Lung (tissue), 12 donors: ENCODE measurements around the gene LRCH1. TPM values are rescaled to one million over a fixed set of nuclear protein-coding genes. Genes with fewer than 3 reads are reported as not detected.
A peak's percentile ranks its signal among the peaks of the same experiment; 100 is the strongest.

Experiments used
- ATAC-seq: fragments of 200-7000 bp; cut with Tn5 transposase; one replicate; pipeline ENCODE4 v1.9.1; 2020; ENCODE audit warnings: moderate number of reproducible peaks; ENCODE audit not compliant: insufficient read depth, low FRiP score
- DNase-seq, 3 donors: peaks; one replicate each; pipeline ENCODE4 v3.0.0-alpha.2; 2013 to 2017
- H3K27ac ChIP-seq, 2 donors: one replicate each; pipeline ENCODE4 v1.5.1; 2013; ENCODE audit warnings: mild to moderate bottlenecking in 2 of 2, moderate library complexity in 2 of 2, control low read depth in 1 of 2, inconsistent platforms in 1 of 2, low read depth in 1 of 2, low read length in 1 of 2
- H3K27me3 ChIP-seq, 3 donors: one replicate each; pipeline ENCODE4 v1.5.1; 2013; ENCODE audit warnings: low read length in 2 of 3; ENCODE audit not compliant: control insufficient read depth in 3 of 3, insufficient read depth in 3 of 3
- H3K36me3 ChIP-seq, 4 donors: one replicate each; pipeline ENCODE4 v1.5.1; 2013; ENCODE audit warnings: low read length in 4 of 4, mild to moderate bottlenecking in 1 of 4, moderate library complexity in 1 of 4; ENCODE audit not compliant: control insufficient read depth in 4 of 4, insufficient read depth in 4 of 4
- H3K4me1 ChIP-seq, 5 donors: one replicate each; pipeline ENCODE4 v1.5.1; 2013; ENCODE audit warnings: low read length in 5 of 5, mild to moderate bottlenecking in 2 of 5, moderate library complexity in 1 of 5; ENCODE audit not compliant: control insufficient read depth in 5 of 5, insufficient read depth in 5 of 5
- H3K4me3 ChIP-seq: one replicate; pipeline ENCODE4 v1.5.1; 2013; ENCODE audit warnings: mild to moderate bottlenecking, control low read depth, moderate library complexity
- H3K9ac ChIP-seq, 2 donors: one replicate each; pipeline ENCODE4 v1.5.1; 2013; ENCODE audit warnings: low read length in 2 of 2, control low read depth in 1 of 2; ENCODE audit not compliant: insufficient read depth in 1 of 2
- H3K9me3 ChIP-seq, 4 donors: one replicate each; pipeline ENCODE4 v1.5.1; 2013; ENCODE audit warnings: low read length in 3 of 4, mild to moderate bottlenecking in 1 of 4, moderate library complexity in 1 of 4; ENCODE audit not compliant: control insufficient read depth in 4 of 4, insufficient read depth in 3 of 4
- CTCF ChIP-seq: IDR thresholded peaks from 2 replicates; pipeline ENCODE4 v1.5.1; 2012; ENCODE audit warnings: mild to moderate bottlenecking; ENCODE audit errors: control extremely low read depth, extremely low read depth
- WGBS, 2 donors: extraction: QIAGEN DNeasy Blood & Tissue Kit; methylation state at CpG; one replicate each; pipeline ENCODE4 v1.1.7; 2013; 5-methylcytosine and 5-hydroxymethylcytosine counted together
- polyA plus RNA-seq, 2 donors: library from polyadenylated mRNA; stranded (reverse); fragments of 200-250 nt; gene quantifications; one replicate each; pipeline ENCODE4 v1.2.1, GENCODE V29; 2013
- total RNA-seq, 2 donors: library from RNA; depleted of rRNA in 1 of 2; stranded (reverse); fragments of >200 nt in 1 of 2; gene quantifications; one replicate each; pipeline ENCODE4 v1.2.1, GENCODE V29; 2014 to 2021
- donor health status: control.
- donor health status: control.
- donor health status: Bipolar disorder and iron deficiency.
- donor health status: healthy.
- donor health status: DM: yes; HTN: yes; CAD: no.

The LRCH1 gene
- total and polyA plus RNA-seq, 4 donors: 3.6 to 35.4 (median 13.2) TPM

- TF ChIP-seq CTCF: no peak
- ATAC-seq: no peak
- peaks cover 12 to 38% (median 24%) of the 10 kb centered on the region in 5 donors for H3K4me1 ChIP-seq
- H3K4me3 ChIP-seq: no peak overlapping the region
- H3K9ac ChIP-seq: no peak overlapping the region
- H3K36me3 ChIP-seq: no peaks in the 10 kb centered on the region
- no peak for DNase-seq
- no peaks in the 10 kb centered on the region for H3K27me3 ChIP-seq
- WGBS, 2 donors: 39 to 75% methylated on average over 4 of the region's 4 CpGs
- H3K9me3 ChIP-seq: no peaks in the 10 kb centered on the region
- peak overlapping the region in 1 of 2 donors; percentile 49 for H3K27ac ChIP-seq
These were observed 52.3 kb downstream of the LRCH1 start for GRCh38 chr13:46605076-46605824.

GRCh38 chr13:46605825-46606554 is 53.0 kb downstream of the LRCH1 start:
- no peak for TF ChIP-seq CTCF
- ATAC-seq (no peak), DNase-seq (no peak)
- no peaks in the 10 kb centered on the region for H3K27me3 ChIP-seq
- 56 to 63% methylated on average over 3 of the region's 3 CpGs for WGBS, 2 donors
- H3K27ac ChIP-seq: peak overlapping the region in 1 of 2 donors; percentile 68
- H3K4me3 ChIP-seq: no peak overlapping the region
- peaks cover 12 to 38% (median 24%) of the 10 kb centered on the region in 5 donors for H3K4me1 ChIP-seq
- H3K9ac ChIP-seq: no peak overlapping the region
- H3K36me3 ChIP-seq: no peaks in the 10 kb centered on the region
- H3K9me3 ChIP-seq: no peaks in the 10 kb centered on the region

GRCh38 chr13:46606970-46607369 is 54.0 kb downstream of the LRCH1 start:
- Histone ChIP-seq H3K27me3 (no peaks in the 10 kb centered on the region), H3K9me3 (no peaks in the 10 kb centered on the region), H3K9ac (no peak overlapping the region), H3K27ac (peak overlapping the region in 1 of 2 donors; percentile 61), H3K4me1 (peaks cover 12 to 34% (median 24%) of the 10 kb centered on the region in 5 donors), H3K4me3 (no peak overlapping the region), H3K36me3 (no peaks in the 10 kb centered on the region)
- TF ChIP-seq CTCF: no peak
- ATAC-seq (no peak), DNase-seq (no peak)
- WGBS, 2 donors: 53 to 63% methylated on average over 3 of the region's 3 CpGs
